B cell (primary cell): ENCODE results near the gene DNAH12.

Experiments
- CTCF ChIP-seq: fragments of 200-600 bp; IDR thresholded peaks from one replicate; pipeline ENCODE4 v1.8.0; 2022; ENCODE audit warnings: antibody characterized with exemption, mild to moderate bottlenecking
- EZH2 ChIP-seq: IDR thresholded peaks from 2 replicates; pipeline ENCODE4 v1.6.1; 2012; ENCODE audit warnings: borderline replicate concordance, low read depth, mild to moderate bottlenecking, moderate library complexity, low read length; ENCODE audit not compliant: insufficient read depth, poor library complexity, severe bottlenecking

- TF ChIP-seq EZH2 (no peak), CTCF (no peak)
These were observed 5.7 kb downstream of the DNAH12 start for GRCh38 chr3:57538465-57538864.
